ENCODE measurements around the gene TTLL3. TPM values are rescaled to one million over a fixed set of nuclear protein-coding genes. Genes with fewer than 3 reads are reported as not detected.
"Not testable (repeated sequence)": the region's sequence is repeated elsewhere in the genome, so short reads cannot be mapped to it uniquely, and the experiment has no call there.

The TTLL3 gene, protein sequence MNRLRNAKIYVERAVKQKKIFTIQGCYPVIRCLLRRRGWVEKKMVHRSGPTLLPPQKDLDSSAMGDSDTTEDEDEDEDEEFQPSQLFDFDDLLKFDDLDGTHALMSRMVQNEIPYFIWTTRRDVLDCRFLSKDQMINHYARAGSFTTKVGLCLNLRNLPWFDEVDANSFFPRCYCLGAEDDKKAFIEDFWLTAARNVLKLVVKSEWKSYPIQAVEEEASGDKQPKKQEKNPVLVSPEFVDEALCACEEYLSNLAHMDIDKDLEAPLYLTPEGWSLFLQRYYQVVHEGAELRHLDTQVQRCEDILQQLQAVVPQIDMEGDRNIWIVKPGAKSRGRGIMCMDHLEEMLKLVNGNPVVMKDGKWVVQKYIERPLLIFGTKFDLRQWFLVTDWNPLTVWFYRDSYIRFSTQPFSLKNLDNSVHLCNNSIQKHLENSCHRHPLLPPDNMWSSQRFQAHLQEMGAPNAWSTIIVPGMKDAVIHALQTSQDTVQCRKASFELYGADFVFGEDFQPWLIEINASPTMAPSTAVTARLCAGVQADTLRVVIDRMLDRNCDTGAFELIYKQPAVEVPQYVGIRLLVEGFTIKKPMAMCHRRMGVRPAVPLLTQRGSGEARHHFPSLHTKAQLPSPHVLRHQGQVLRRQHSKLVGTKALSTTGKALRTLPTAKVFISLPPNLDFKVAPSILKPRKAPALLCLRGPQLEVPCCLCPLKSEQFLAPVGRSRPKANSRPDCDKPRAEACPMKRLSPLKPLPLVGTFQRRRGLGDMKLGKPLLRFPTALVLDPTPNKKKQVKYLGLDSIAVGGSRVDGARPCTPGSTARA
- 7.1 TPM for total RNA-seq

DNA sequence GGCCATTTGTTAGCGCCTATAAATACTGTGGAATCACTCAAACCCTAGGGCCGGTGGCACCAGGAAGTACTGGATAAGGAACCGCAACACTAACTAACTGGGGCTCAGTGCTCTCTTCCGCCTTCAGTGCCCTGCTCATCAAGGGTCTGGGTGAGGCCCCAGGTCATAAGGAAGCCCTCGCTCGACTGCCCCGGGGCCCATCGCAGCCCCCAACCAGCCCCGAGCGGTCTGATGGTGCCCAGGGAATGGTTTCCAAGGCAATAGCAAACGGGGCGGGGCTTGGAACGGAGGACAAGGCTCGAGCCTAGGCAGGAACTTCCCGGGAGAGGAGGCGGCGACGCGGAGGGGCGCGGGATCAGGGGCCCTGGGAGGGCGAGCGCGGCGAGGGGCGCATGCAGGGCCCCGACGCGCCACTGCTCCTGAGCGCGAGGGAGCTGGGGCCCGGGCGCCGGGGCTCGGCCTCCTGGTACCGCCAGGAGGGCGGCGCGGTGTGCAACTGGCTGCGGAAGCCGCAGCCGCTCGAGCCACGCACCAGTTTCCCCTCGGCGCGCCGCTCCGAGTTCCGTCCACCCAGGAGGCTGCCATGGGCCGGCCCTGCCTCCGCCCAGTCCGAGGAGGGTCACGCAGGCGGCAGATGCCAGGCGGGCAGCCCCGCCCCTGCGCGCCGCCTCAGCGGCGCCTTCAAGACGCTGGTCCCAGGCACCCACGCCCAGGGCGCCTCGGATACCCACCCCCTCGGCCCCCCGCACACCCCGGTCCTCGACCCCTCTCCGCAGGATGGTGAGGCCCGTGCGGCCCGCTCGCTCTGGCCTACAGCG is at the start of gene TTLL3:
TSS of gene TTLL3 (plus strand) at position 648 of the 818 bp plus-strand sequence. CDS start 400 bp downstream, outside the sequence.
- ATAC-seq: peak; percentile 84
- peak; percentile 71 for DNase-seq (ENCODE audit: low spot score)

DNA sequence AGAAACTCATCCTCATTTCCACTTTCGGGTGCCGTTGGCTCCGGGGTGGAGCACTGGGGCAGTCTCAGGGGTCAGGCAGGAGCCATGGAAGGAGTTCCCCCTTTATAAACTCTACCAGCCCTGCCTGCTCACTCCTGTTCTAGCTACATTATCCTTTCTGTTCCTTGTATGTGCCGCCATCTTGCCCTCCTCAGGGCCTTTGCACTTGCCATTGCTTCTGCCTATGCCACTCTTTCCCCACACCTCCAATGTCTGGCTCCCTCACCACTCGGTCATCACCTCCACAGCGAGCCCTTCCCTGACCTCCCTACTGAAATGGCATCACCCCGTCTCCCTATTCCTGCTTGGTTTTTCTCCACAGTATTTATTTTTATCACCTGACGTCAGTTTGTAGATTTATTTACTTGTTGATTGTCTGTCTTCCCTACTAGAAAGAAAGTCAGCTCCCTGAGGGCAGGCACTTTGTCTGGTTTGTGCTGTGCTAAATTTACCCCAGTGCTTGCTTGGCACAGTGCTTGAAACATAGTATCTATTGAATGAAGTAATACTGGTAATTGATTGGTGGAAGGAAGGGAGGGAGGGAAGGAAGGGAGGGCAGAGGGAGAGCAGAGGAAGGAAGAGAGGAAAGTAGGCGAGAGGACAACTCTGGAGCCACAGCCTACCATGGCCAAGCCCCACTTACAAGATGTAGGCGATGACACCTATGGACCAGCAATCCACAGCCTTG is 49.1 kb upstream of the TTLL3 start:
- no peak for ATAC-seq
- DNase-seq (ENCODE audit: low spot score): no peak

DNA sequence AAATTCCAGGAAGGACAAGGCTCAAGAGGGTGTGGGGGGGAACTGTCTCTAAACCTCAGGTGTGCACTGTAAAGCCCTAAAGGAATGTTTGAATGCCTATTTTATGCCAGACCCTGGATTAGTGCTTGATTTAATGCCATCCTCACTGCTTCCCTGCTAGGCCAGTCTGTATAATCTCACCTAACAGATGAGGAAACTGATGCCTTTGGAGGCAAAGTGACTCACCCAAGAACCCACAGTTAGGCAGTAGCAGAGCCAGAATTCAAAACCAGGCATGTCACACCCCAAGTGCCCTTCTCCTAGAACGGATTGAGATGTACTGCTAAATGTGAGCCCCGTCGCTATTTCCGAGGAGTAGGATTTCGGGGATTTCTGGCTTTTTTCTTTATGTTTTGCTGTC is 48.1 kb upstream of the TTLL3 start:
- no peak for ATAC-seq
- no peak for DNase-seq (ENCODE audit: low spot score)

DNA sequence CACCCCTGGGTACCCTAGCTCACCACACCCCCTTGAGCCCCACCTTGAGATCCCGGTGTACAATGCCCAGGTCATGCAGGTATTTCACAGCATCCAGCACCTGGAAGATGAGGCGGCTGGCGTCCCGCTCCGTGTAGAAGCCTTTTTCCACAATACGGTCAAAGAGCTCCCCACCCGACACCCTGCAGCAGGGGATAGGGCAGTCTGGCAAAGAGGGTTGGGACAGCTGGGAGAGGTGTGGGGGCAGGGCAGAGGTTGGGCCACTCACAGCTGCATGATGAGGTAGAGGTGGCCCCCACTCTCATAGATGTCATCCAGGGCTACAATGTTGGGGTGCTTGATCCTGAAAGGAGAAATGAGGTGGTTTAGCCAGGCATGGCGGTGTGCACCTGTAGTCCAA is 47.2 kb upstream of the TTLL3 start:
- no peak for ATAC-seq

DNA sequence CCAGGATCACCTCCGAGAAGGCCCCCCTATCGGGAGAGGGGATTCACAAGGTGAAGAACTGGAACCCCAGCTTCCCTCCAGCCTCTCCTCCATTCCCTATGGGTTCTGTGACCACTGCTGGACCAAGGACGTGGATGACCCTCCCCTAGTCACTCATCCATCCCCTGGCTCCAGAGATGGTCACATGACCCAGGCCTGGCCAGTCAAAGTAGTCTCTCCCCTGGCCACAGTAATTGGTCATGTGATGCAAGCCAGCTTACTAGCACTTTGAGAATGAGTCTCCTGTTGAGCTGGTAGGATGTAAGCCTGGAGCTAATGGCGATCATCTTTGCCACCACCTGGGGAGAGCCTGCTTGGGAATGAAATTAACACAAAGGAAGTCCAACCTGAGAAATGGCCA is 44.2 kb upstream of the TTLL3 start:
- no peak for DNase-seq (ENCODE audit: low spot score)
- ATAC-seq: no peak

More for the DNA sequence above, 47.2 kb upstream of the TTLL3 start:
- no peak for DNase-seq (ENCODE audit: low spot score)

DNA sequence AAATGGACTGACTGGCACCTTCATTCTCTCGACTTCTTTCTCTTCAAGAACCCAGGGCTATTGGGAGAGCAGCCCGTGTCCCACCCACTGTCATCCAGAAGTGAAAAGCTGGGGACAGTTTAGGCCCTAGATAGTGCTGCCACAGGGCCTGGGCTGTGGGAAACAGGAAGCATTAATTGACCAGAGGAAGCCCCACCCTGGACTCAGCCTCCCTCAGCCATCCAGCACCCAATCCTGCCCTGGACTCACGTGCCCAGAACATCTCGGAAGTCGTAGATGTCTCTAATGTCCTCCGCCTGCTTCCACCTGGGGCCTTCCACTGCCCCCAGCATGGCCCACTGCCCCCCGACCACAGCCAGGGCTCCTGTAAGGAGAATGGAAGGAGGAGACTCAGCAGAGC is 42.6 kb upstream of the TTLL3 start:
- no peak for ATAC-seq

DNA sequence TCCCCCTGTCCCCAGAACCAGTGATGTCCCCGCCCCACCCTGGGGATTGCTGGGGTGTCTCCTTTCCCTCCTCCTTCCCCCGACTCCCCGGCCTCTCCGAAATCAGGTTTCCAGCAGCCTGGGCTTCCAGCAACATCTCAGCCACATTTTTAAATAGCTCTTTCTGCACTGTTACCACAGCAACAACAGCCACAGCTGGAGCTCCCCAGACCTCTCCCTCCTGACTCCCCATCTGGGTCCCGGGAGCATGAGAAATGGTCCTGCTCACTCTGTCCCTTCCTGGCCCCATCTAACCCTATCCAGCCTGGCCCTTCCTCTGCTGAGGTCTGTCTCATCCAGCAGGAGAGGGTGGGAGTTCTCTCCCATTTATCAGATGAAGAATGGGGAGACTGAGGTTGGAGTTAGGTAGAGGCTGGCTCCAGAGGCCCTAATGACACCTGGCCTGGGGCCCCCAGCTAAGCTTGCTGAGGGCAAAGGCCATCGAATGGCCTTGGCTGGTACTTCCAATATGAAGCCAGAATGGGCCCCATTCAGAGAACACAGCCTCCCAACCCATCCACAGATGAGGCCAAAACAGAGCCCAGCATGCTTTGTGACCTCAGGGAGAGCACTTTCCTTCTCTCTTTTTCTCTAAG is 41.8 kb upstream of the TTLL3 start:
- no peak for DNase-seq (ENCODE audit: low spot score)

More for the DNA sequence above, 42.6 kb upstream of the TTLL3 start:
- no peak for DNase-seq (ENCODE audit: low spot score)

DNA sequence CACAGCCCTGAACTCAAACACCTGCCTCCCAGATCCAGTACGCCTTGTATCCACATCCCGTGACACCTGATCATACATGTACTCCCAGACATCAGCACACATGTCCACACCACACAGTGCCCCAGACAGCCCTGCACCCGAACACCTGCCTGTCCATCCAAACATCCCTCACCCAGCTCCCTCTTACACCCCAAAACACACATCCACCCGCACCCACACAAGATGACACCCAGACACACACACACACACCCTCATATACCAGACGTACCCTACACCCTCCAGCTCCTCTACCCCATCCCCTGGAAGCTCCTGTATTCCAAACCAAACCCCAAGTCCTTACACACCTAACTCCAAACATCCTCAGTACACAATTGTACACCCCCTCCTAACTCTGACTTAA is 41.0 kb upstream of the TTLL3 start:
- no peak for ATAC-seq

More for the DNA sequence above, 41.8 kb upstream of the TTLL3 start:
- ATAC-seq: no peak

DNA sequence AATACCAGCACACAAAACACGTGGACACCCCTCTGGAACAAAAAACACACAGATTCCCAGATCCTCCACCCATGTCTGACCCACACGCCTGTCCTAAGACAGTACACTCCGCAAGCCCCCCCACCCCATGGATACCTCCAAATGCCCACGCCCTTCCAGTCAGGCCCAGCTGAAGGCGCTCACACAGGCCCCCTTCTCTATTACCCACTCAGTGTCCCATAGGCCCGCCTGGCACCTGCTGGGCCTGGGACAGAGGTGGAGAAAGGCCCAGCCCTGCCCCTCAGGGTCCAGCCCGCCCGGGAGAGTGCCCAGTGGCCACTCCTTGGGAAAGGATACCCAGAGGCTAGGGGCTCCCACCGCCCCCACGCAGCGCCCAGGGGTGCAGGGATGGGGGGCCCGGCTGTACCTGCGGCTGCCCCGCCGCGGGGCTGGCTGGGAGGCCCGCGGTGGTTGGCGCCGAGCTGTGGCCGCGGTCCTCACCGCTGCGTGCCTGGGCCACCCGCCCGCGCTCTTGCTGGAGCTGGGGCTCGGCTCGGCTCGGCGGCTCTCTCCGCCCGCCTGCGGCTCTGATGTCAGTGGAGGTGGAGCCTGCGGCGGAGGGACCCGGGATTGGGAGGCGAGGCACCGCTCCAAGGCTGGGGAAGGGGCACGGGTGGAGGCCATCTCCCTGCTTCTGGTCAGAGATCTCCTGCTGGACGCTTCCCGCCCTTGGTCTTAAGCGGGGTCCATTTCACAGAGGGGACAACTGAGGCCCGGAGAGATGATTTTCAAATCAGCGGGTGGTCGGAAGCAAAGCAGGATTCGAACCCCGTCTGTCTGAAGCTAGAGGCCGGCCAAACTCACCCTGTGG is 40.4 kb upstream of the TTLL3 start, which contains the start of gene CAMK1:
TSS of gene CAMK1 (minus strand) at position 522 of the 850 bp plus-strand sequence. CDS start 2,198 bp downstream, outside the sequence.
- ATAC-seq (peak; percentile 92), DNase-seq (ENCODE audit: low spot score) (peak; percentile 90)

More for the DNA sequence above, 41.0 kb upstream of the TTLL3 start:
- no peak for DNase-seq (ENCODE audit: low spot score)

DNA sequence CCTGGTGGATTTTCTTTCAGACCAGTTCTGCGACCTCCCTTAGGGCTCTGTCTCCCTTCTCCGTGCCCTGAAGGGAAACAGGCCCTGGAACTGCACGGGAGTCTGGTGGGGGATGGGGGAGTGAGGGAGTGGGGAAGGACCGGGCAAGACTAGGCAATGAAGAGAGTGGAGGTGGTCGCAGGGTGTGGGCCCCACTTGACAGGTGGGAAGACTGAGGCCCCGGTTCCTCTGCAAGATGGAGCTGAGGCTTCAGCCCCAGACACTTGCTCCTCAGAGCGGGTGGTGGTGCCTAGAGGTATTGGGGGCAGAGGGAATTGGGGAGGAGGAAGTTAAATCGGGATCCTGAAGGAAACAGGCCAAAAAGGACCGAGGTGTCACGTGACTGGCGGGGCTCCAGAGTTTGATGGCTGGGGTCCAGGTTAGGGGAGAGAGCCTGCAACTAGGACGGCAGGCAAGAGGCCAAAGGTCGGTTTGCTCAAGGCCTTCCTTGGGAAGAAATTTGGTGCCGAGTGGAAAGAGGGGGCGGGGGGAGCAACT is 39.7 kb upstream of the TTLL3 start:
- ATAC-seq (peak; percentile 64), DNase-seq (ENCODE audit: low spot score) (peak; percentile 99)

DNA sequence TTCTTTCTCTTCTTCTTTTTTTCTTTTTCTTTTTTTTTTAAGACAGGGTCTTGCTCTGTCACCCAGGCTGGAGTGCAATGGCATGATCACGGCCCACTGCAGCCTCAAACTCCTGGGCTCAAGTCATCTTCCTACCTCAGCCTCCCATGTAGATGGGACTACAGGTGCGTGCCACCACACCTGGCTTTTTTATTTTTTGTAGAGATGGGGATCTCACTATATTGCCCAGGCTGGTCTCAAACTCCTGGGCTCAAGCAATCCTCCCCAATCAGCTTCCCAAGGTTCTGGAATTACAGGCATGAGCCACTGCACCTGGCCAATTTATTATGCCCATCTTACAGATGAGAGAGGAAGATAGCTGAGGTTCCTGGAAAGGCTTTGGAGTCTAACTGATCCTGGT is 39.1 kb upstream of the TTLL3 start:
- ATAC-seq; DNase-seq (ENCODE audit: low spot score): not testable (repeated sequence)

DNA sequence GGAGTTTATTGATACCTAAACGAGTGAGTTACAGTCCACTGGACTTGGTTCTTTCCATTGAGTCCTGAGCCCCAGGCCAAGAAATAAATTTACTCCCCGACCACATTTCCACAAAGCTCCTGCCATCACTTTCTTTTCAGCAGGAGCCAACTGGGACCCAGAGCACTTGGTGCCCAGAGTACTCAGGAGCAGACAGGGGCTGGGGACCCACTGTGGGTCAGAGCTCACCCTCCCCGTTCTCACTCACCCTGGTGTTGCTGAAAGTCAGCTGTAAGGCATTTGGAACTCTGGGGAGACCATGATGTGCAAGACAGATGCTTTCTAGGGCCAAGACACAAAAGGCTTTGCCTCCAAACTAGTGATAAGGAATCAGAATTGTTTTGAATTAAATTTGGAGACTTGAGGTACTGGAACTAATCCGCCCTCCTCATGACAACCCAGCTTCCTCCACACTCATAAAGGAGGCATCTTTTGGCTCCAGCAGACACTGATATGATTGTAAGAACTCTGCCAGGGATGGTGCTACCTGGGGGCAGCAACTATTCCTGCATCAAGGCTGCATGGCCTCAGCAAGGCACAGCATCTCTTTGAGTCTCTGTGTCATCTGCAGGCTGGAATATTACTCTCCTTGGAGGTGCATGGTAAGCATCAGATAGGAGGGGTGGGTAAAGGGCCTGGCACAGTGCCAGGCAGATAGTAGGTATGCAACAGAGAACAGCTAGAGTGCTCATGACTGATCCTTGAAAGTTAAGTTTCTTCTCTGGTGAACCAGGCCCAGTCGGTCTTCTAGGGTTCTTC is 33.0 kb upstream of the TTLL3 start:
- DNase-seq (ENCODE audit: low spot score) (no peak), ATAC-seq (no peak)

DNA sequence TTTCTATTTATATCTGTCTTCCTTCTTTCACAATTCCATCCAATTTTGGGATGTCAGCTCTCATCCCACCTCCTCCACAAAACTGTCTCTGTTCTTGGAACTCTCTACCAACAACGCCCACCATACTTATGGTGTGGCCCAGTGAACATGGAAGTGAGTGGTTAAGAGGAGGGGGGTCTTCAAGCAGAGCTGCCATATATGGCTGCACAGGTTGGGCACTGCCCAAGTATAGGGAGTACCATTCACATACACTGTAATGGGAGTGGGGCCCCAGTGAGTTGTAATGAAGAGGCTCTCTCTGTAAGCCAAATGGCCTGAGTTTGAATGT is 32.4 kb upstream of the TTLL3 start:
- ATAC-seq (no peak), DNase-seq (ENCODE audit: low spot score) (no peak)

DNA sequence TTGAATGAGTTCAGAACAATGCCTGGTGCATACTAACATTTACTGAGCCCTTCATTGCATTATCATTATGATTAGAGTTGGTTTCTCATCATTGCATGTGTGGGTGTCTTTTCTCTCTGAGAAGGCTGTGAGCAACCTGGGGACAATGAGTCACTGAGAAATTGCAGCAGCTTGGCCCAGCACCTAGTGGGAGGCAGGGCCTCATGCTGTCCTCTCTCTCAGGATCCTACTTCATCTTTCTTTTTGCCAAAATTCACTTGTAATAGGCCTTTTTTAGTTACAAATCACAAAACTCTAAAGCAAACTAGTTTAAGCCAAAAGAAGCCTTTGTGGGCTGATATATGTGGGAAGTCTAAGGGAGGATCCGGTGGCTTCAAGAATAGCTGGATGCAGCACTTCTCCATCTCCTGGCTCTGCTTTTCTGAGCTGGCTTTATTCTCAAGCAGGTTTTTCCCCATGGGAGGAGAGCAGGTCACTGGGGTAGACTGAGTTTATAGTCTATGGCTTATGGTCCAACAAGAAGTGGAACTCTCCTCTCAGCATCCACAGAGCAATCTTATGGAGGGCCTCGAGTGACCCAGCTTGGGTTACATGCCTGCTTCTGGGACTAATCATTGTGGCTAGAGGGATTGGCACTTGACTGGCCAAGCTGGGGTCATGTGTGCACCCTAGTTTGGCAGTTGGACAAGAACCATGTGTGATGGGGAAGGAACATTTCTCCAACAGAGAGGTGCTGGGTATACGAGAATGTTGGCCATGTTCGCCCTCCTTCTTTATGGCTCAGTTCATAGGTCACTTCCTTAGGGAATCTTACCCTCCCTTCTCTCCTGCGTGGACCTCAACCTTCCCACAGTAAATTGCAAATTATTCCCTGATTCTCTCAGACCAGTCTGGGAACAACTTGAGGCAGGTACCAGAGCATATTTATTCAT is 31.7 kb upstream of the TTLL3 start:
- ATAC-seq (peak; percentile 14), DNase-seq (ENCODE audit: low spot score) (no peak)

DNA sequence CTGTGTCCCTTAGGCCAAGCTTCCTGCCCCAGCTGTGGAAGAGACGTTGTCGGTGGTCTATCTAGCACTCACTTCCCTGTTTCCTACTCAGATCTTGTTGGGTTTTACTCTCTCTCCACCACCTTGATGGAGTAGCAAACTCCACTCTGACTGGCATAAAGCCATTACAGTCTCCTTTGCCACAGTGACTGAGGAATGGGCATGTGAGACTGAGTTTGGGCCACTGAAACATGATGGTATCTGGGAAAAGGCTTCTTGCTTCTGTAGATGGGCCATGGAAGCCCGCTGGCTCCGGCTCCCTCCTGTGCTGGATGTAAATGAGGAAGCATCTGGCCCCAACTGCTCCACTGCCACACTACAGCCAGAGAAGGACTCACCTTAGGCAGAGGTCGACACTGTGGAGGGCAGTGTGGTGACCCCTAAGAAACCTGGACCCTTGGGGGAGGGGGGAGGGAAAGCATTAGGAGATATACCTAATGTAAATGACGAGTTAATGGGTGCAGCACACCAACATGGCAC is 30.9 kb upstream of the TTLL3 start:
- no peak for ATAC-seq
- DNase-seq (ENCODE audit: low spot score): no peak

DNA sequence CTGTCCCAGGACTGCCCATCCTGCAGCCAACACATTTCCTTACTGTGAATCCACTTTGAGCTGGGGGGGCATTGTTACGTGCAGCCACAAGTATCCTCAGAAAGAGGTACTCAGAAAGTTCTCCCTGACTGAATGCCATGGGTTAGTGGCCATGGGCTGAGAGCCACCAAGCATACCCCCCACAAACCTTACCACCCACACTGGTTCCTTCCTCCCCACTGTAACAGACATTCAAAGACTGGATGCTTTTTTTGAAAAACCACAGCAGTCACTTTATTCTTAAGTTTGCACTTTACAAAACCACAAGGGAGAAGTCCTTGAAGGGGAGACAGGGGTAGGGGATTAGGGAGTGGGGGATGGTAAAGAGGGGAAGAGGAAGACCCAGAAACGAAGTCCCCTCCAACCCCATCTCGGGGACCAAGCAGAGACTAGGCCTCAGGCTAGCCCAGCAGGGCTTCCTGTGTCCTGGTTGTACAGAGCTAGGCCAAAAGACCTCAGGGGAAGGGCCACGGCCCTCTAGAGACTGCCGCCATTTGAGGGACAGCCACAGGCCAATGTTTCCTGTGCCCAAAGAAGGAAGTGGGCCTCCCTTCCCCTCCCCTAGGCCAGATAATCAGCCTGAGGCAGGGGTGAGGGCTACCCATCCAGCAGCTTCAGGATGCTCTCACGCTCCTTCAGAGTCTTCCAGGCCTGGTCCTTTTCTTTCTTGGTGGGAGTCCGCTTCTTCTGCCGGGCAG is 30.2 kb upstream of the TTLL3 start:
- DNase-seq (ENCODE audit: low spot score): no peak
- ATAC-seq: peak; percentile 23
